ENCODE results near the gene ZNF697. TPM values are rescaled to one million over a fixed set of nuclear protein-coding genes. Genes with fewer than 3 reads are reported as not detected.

ZNF697 gene
- total and polyA plus RNA-seq, 2 of the 4 experiments (the other 2 are of a cell fraction), result 6.2 to 10.2 TPM

DNA sequence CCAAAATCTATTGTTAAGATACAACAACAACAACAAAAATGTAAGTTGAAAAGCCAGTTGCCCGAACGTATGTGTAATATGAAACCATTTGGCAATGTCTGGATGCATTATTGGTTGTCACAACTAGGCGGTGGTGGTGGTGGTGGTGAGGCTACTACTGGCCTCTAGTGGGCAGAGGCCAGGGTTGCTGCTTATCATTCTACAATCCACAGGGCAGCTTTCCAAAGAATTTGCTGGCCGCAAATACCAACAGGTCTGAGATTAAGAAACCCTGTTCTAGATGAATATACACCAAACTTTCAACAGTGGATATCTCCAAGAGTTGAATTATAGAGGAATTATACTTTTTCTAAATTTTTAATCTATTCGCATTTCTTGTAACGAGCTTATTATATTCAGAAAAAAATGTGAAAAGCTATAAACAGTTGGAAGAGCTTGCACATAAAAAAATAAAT lies 26.8 kb upstream of the ZNF697 start:
- H2BK5ac ChIP-seq (ENCODE audit: low read depth, low read length, poor library complexity, severe bottlenecking), result no peak overlapping the region
- H3K27ac ChIP-seq (ENCODE audit: insufficient read depth, low read length), result no peak overlapping the region
- H3K79me1 ChIP-seq (ENCODE audit: low read depth in 1 of 2, low read length in 2 of 2), result no peaks in the 10 kb centered on the region
- no peak overlapping the region for H3K4me3 ChIP-seq (ENCODE audit: insufficient read depth, low read depth, low read length)
- H3K56ac ChIP-seq (ENCODE audit: extremely low read depth, insufficient read depth, low read length), result no peak overlapping the region
- H3K9me1 ChIP-seq (ENCODE audit: insufficient read depth, low read length), result no peaks in the 10 kb centered on the region
- no peak overlapping the region for H3K9ac ChIP-seq (ENCODE audit: low read depth, low read length)
- H2BK120ac ChIP-seq (ENCODE audit: low read depth, low read length), result no peak overlapping the region
- H4K8ac ChIP-seq (ENCODE audit: low read depth in 2 of 2, low read length in 2 of 2), result no peak overlapping the region
- in situ Hi-C loops (cut with MboI; ENCODE audit: low sequenced_read_pairs) (loop anchor here (25.0 kb wide), 1 partner anchor 388 kb away; no protein-coding TSS in a partner anchor), dilution Hi-C loops (cut with HindIII; ENCODE audit: low sequenced_read_pairs, unreplicated experiment) (no loop called here), intact Hi-C loops (cut with micrococcal nuclease) (loop anchor here (1.0 kb wide), 2 partner anchors 61 to 92 kb away; no protein-coding TSS in a partner anchor)
- no peaks in the 10 kb centered on the region for H3K9me3 ChIP-seq (ENCODE audit: control insufficient read depth, insufficient read depth, low read length)
- H3K18ac ChIP-seq (ENCODE audit: low read depth, low read length), result no peak overlapping the region
- H2AK5ac ChIP-seq (ENCODE audit: low read depth, low read length), result no peak overlapping the region
- peak; percentile 11 for DNase-seq
- no peak overlapping the region for H3K23ac ChIP-seq (ENCODE audit: low read depth, low read length)
- no peaks in the 10 kb centered on the region for H3K36me3 ChIP-seq (ENCODE audit: control insufficient read depth, insufficient read depth, low read length)
- H3K4ac ChIP-seq (ENCODE audit: low read depth, low read length), result no peak overlapping the region
- ChIA-PET CTCF (interaction anchor here (0.6 to 3.2 kb wide), 13 partner anchors 11 to 122 kb away, joined by 3 to 17 read pairs (median 3); partner anchors contain the start of gene PHGDH), POLR2A (ENCODE audit: unreplicated experiment) (no interaction called here)
- no CpG with 5 or more reads among the region's 6 CpGs for WGBS, 2 experiments (ENCODE audit: extremely low coverage in 2 of 2, insufficient read length in 1 of 2)
- BruUV-seq (replicated peaks), result no TSS peak
- H2AFZ ChIP-seq (replicated peaks; ENCODE audit: low read length, poor library complexity), result no peak overlapping the region
- H3K14ac ChIP-seq (replicated peaks; ENCODE audit: low read depth, low read length), result no peak overlapping the region
- no peaks in the 10 kb centered on the region for H4K20me1 ChIP-seq (ENCODE audit: insufficient read depth, low read length)
- H3K4me1 ChIP-seq (ENCODE audit: control insufficient read depth, insufficient read depth, low read length), result no peaks in the 10 kb centered on the region
- no peak overlapping the region for H2AK9ac ChIP-seq (replicated peaks; ENCODE audit: low read depth, low read length, poor library complexity)
- no peak overlapping the region for H3K4me2 ChIP-seq (ENCODE audit: low read depth, low read length)
- ATAC-seq (ENCODE audit: low read depth), result no peak
- H2BK20ac ChIP-seq (ENCODE audit: low read depth, low read length), result no peak overlapping the region
- no peak overlapping the region for H4K91ac ChIP-seq (ENCODE audit: insufficient read depth, low read depth, low read length)
- TF ChIP-seq POLR2A (IDR thresholded peaks at IDR 0.05; ENCODE audit: low read depth, low read length) (no peak), FOS (IDR thresholded peaks at IDR 0.05; ENCODE audit: low read depth, low read length) (no peak), RFX5 (IDR thresholded peaks at IDR 0.05; ENCODE audit: low read depth, low read length) (no peak), RCOR1 (IDR thresholded peaks at IDR 0.05; ENCODE audit: insufficient replicate concordance, low read length) (no peak), BHLHE40 (IDR thresholded peaks at IDR 0.05; ENCODE audit: low read depth, low read length) (no peak), MAFK (IDR thresholded peaks at IDR 0.05; ENCODE audit: low read depth, low read length) (no peak), RAD21 (IDR thresholded peaks at IDR 0.05; ENCODE audit: low read length) (no peak), ELK1 (IDR thresholded peaks at IDR 0.05; ENCODE audit: borderline replicate concordance, low read depth, low read length) (no peak), CHD1 (IDR thresholded peaks at IDR 0.05; ENCODE audit: low read depth, low read length) (no peak), MXI1 (IDR thresholded peaks at IDR 0.05; ENCODE audit: borderline replicate concordance, low read depth, low read length) (no peak), NFE2L2 (IDR thresholded peaks at IDR 0.05; ENCODE audit: low read depth, low read length) (no peak), CEBPB (IDR thresholded peaks at IDR 0.05; ENCODE audit: low read depth, low read length) (no peak), SMC3 (IDR thresholded peaks at IDR 0.05; ENCODE audit: low read depth, low read length) (no peak), MAZ (IDR thresholded peaks at IDR 0.05; ENCODE audit: borderline replicate concordance, low read depth, low read length) (no peak)
- TF ChIP-seq, protein P1, sequence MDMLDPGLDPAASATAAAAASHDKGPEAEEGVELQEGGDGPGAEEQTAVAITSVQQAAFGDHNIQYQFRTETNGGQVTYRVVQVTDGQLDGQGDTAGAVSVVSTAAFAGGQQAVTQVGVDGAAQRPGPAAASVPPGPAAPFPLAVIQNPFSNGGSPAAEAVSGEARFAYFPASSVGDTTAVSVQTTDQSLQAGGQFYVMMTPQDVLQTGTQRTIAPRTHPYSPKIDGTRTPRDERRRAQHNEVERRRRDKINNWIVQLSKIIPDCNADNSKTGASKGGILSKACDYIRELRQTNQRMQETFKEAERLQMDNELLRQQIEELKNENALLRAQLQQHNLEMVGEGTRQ (IDR thresholded peaks at IDR 0.05; ENCODE audit: low read depth, low read length), result no peak
- TF ChIP-seq, protein P2, sequence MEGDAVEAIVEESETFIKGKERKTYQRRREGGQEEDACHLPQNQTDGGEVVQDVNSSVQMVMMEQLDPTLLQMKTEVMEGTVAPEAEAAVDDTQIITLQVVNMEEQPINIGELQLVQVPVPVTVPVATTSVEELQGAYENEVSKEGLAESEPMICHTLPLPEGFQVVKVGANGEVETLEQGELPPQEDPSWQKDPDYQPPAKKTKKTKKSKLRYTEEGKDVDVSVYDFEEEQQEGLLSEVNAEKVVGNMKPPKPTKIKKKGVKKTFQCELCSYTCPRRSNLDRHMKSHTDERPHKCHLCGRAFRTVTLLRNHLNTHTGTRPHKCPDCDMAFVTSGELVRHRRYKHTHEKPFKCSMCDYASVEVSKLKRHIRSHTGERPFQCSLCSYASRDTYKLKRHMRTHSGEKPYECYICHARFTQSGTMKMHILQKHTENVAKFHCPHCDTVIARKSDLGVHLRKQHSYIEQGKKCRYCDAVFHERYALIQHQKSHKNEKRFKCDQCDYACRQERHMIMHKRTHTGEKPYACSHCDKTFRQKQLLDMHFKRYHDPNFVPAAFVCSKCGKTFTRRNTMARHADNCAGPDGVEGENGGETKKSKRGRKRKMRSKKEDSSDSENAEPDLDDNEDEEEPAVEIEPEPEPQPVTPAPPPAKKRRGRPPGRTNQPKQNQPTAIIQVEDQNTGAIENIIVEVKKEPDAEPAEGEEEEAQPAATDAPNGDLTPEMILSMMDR (conservative IDR thresholded peaks at IDR 0.05; ENCODE audit: low read depth, low read length), result no peak
- H3K27me3 ChIP-seq (ENCODE audit: control insufficient read depth, insufficient read depth, low read length), result peaks cover 9% of the 10 kb centered on the region
- no peak overlapping the region for H2BK15ac ChIP-seq (ENCODE audit: low read depth, low read length)
- H4K5ac ChIP-seq (ENCODE audit: low read depth, low read length), result no peak overlapping the region

All from IMR-90 (cell line).